IMR-90 (cell line): Measurements from ENCODE around the gene AP4S1.

Experiments used
- CTCF ChIP-seq: conservative IDR thresholded peaks from 2 replicates; pipeline ENCODE4 v1.5.1; 2012; ENCODE audit warnings: mild to moderate bottlenecking, low read depth, low read length, improper control_type of control experiment
- RCOR1 ChIP-seq: IDR thresholded peaks from 2 replicates; pipeline ENCODE4 v1.6.1; 2012; ENCODE audit warnings: mild to moderate bottlenecking, low read length, improper control_type of control experiment; ENCODE audit not compliant: insufficient replicate concordance

- no peak for TF ChIP-seq CTCF
- TF ChIP-seq RCOR1, result no peak
These were observed 49.7 kb downstream of the AP4S1 start for GRCh38 chr14:31075144-31075543.
